HG02571 (cell line): Measurements from ENCODE around the gene TCP11L2.
"Not testable (repeated sequence)": the region's sequence is repeated elsewhere in the genome, so short reads cannot be mapped to it uniquely, and the experiment has no call there.

ENCODE experiments used
- ATAC-seq: cut with Tn5 transposase; IDR thresholded peaks from one replicate; pipeline ENCODE4 v1.9.1; 2021; ENCODE audit warnings: mild to moderate bottlenecking, moderate library complexity; ENCODE audit not compliant: unreplicated experiment

TCP11L2 gene

GRCh38 chr12:106304797-106305196 lies 2.3 kb downstream of the TCP11L2 start:
- ATAC-seq = no peak

- ATAC-seq = no peak
Measured at GRCh38 chr12:106305376-106305775, 2.8 kb downstream of the TCP11L2 start.

GRCh38 chr12:106307181-106307580 lies 4.6 kb downstream of the TCP11L2 start:
- no peak for ATAC-seq

- no peak for ATAC-seq
Measured at GRCh38 chr12:106308121-106308520, 5.6 kb downstream of the TCP11L2 start.

- no peak for ATAC-seq
Measured at GRCh38 chr12:106308611-106309010, 6.1 kb downstream of the TCP11L2 start.

- ATAC-seq = no peak
Measured at GRCh38 chr12:106309671-106310505, 7.4 kb downstream of the TCP11L2 start.

GRCh38 chr12:106310687-106311086 lies 8.2 kb downstream of the TCP11L2 start:
- no peak for ATAC-seq

- no peak for ATAC-seq
Measured at GRCh38 chr12:106311139-106311538, 8.6 kb downstream of the TCP11L2 start.

GRCh38 chr12:106313413-106313812 lies 10.9 kb downstream of the TCP11L2 start:
- ATAC-seq = not testable (repeated sequence)

- ATAC-seq = no peak
Measured at GRCh38 chr12:106315523-106315922, 13.0 kb downstream of the TCP11L2 start.

- no peak for ATAC-seq
Measured at GRCh38 chr12:106317406-106318082, 15.0 kb downstream of the TCP11L2 start.

GRCh38 chr12:106321139-106321850 lies 18.8 kb downstream of the TCP11L2 start:
- ATAC-seq = no peak

GRCh38 chr12:106323537-106323936 lies 21.0 kb downstream of the TCP11L2 start:
- no peak for ATAC-seq

- no peak for ATAC-seq
Measured at GRCh38 chr12:106327309-106327869, 24.9 kb downstream of the TCP11L2 start.

GRCh38 chr12:106328735-106329134 lies 26.2 kb downstream of the TCP11L2 start:
- ATAC-seq = no peak

- no peak for ATAC-seq
Measured at GRCh38 chr12:106329231-106329982, 26.9 kb downstream of the TCP11L2 start.

- no peak for ATAC-seq
Measured at GRCh38 chr12:106331599-106331998, 29.1 kb downstream of the TCP11L2 start.

- no peak for ATAC-seq
Measured at GRCh38 chr12:106332536-106332935, 30.0 kb downstream of the TCP11L2 start.

GRCh38 chr12:106333010-106333409 lies 30.5 kb downstream of the TCP11L2 start:
- ATAC-seq = no peak

- ATAC-seq = no peak
Measured at GRCh38 chr12:106333756-106334155, 31.2 kb downstream of the TCP11L2 start.
